ENCODE results near the gene PSMB7. TPM values are rescaled to one million over a fixed set of nuclear protein-coding genes. Genes with fewer than 3 reads are reported as not detected.

PSMB7 gene
- total and polyA plus RNA-seq, 4 experiments from 2014 or later, result 56.9 to 226 (median 113) TPM

- Mint-ChIP-seq H3K27me3 (no peaks in the 10 kb centered on the region), H3K27ac (peak overlapping the region in 2 of 7 donors; percentile 2 to 51), H3K4me3 (no peak overlapping the region), H3K9me3 (peaks cover 0 to 1% (median 0%) of the 10 kb centered on the region in 8 donors), H3K4me1 (peaks cover 45 to 76% (median 55%) of the 10 kb centered on the region in 4 donors), H3K36me3 (peaks cover 18 to 37% of the 10 kb centered on the region in 2 donors)
- Histone ChIP-seq H3K4me1 (ENCODE audit: insufficient read depth, low read length) (peaks cover 30% of the 10 kb centered on the region), H3K9me3 (ENCODE audit: control insufficient read depth in 1 of 2, low read length in 2 of 2) (no peaks in the 10 kb centered on the region), H3K4me3 (ENCODE audit: low read length in 2 of 2) (no peak overlapping the region), H3K27me3 (ENCODE audit: insufficient read depth, low read length) (no peaks in the 10 kb centered on the region), H3K36me3 (ENCODE audit: insufficient read depth, low read length) (no peaks in the 10 kb centered on the region), H3K27ac (ENCODE audit: low read depth, low read length) (no peak overlapping the region)
- DNase-seq, result no peak
- intact Hi-C loops (cut with micrococcal nuclease), result no loop called here
- POLR2A ChIA-PET (ENCODE audit: partially characterized antibody), result interaction anchor here (0.6 kb wide), 1 partner anchor 11 kb away, joined by 3 read pairs; no protein-coding TSS in a partner anchor
- CTCF ChIA-PET (ENCODE audit: partially characterized antibody), result interaction anchor here (0.6 kb wide), 1 partner anchor 234 kb away, joined by 3 read pairs; no protein-coding TSS in a partner anchor
These were observed 54.1 kb downstream of the PSMB7 start for GRCh38 chr9:124361128-124361527.

GRCh38 chr9:124359855-124360678 lies 55.2 kb downstream of the PSMB7 start:
- Mint-ChIP-seq H3K4me3 (no peak overlapping the region), H3K27me3 (no peaks in the 10 kb centered on the region), H3K4me1 (peaks cover 41 to 67% (median 52%) of the 10 kb centered on the region in 4 donors), H3K27ac (peak overlapping the region; percentile 18 to 72 (median 68)), H3K9me3 (peaks cover 0 to 3% (median 0%) of the 10 kb centered on the region in 8 donors), H3K36me3 (peaks cover 15 to 38% of the 10 kb centered on the region in 2 donors)
- no peak overlapping the region for H3K27ac ChIP-seq (ENCODE audit: low read depth, low read length)
- CTCF ChIA-PET (ENCODE audit: partially characterized antibody), result no interaction called here
- no peaks in the 10 kb centered on the region for H3K27me3 ChIP-seq (ENCODE audit: insufficient read depth, low read length)
- H3K9me3 ChIP-seq (ENCODE audit: control insufficient read depth in 1 of 2, low read length in 2 of 2), result no peaks in the 10 kb centered on the region
- POLR2A ChIA-PET (ENCODE audit: partially characterized antibody), result no interaction called here
- H3K4me3 ChIP-seq (ENCODE audit: low read length in 2 of 2), result no peak overlapping the region
- no peak for DNase-seq
- H3K36me3 ChIP-seq (ENCODE audit: insufficient read depth, low read length), result peaks cover 5% of the 10 kb centered on the region
- H3K4me1 ChIP-seq (ENCODE audit: insufficient read depth, low read length), result peaks cover 30% of the 10 kb centered on the region
- intact Hi-C loops (cut with micrococcal nuclease), result no loop called here

GRCh38 chr9:124359426-124359825 lies 55.8 kb downstream of the PSMB7 start:
- Histone ChIP-seq H3K4me1 (ENCODE audit: insufficient read depth, low read length) (peaks cover 30% of the 10 kb centered on the region), H3K27me3 (ENCODE audit: insufficient read depth, low read length) (no peaks in the 10 kb centered on the region), H3K9me3 (ENCODE audit: control insufficient read depth in 1 of 2, low read length in 2 of 2) (no peaks in the 10 kb centered on the region), H3K36me3 (ENCODE audit: insufficient read depth, low read length) (peaks cover 7% of the 10 kb centered on the region), H3K4me3 (ENCODE audit: low read length in 2 of 2) (no peak overlapping the region), H3K27ac (ENCODE audit: low read depth, low read length) (no peak overlapping the region)
- Mint-ChIP-seq H3K9me3 (peaks cover 0 to 3% (median 0%) of the 10 kb centered on the region in 8 donors), H3K4me3 (no peak overlapping the region), H3K36me3 (peaks cover 13 to 35% of the 10 kb centered on the region in 2 donors), H3K27me3 (no peaks in the 10 kb centered on the region), H3K4me1 (peaks cover 41 to 64% (median 48%) of the 10 kb centered on the region in 4 donors), H3K27ac (peak overlapping the region in 5 of 7 donors; percentile 18 to 72 (median 56))
- ChIA-PET POLR2A (ENCODE audit: partially characterized antibody) (no interaction called here), CTCF (ENCODE audit: partially characterized antibody) (no interaction called here)
- intact Hi-C loops (cut with micrococcal nuclease), result no loop called here
- no peak for DNase-seq

DNA sequence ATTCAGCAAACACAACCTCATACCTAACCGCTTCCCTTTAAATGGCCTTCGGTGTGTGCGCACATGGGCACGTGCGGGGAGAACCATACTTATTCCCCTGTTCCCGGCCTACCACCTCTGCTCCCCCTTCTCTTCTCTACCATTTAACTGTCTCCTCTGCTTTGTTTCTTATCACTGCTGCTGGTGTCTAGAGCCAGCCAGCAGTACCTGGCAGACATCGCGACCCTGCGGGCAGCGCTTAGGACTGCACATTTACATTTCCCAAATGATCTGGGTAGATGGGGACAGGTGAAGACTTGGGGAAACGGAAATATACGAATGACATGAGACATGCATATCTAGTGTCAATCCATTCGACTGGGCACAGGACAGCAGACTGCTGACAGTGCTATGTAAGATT lies 56.6 kb downstream of the PSMB7 start:
- Mint-ChIP-seq H3K4me3 (no peak overlapping the region), H3K36me3 (peaks cover 11 to 42% of the 10 kb centered on the region in 2 donors), H3K27me3 (no peaks in the 10 kb centered on the region), H3K4me1 (peaks cover 41 to 59% (median 46%) of the 10 kb centered on the region in 4 donors), H3K27ac (peak overlapping the region in 2 of 7 donors; percentile 17 to 42), H3K9me3 (peaks cover 0 to 3% (median 0%) of the 10 kb centered on the region in 8 donors)
- intact Hi-C loops (cut with micrococcal nuclease), result loop anchor here (1.0 kb wide), 1 partner anchor 232 kb away; no protein-coding TSS in a partner anchor
- POLR2A ChIA-PET (ENCODE audit: partially characterized antibody), result no interaction called here
- Histone ChIP-seq H3K36me3 (ENCODE audit: insufficient read depth, low read length) (peaks cover 15% of the 10 kb centered on the region), H3K4me3 (ENCODE audit: low read length in 2 of 2) (no peak overlapping the region), H3K9me3 (ENCODE audit: control insufficient read depth in 1 of 2, low read length in 2 of 2) (no peaks in the 10 kb centered on the region), H3K4me1 (ENCODE audit: insufficient read depth, low read length) (peaks cover 30% of the 10 kb centered on the region), H3K27me3 (ENCODE audit: insufficient read depth, low read length) (no peaks in the 10 kb centered on the region), H3K27ac (ENCODE audit: low read depth, low read length) (no peak overlapping the region)
- DNase-seq, result no peak
- CTCF ChIA-PET (ENCODE audit: partially characterized antibody), result no interaction called here

DNA sequence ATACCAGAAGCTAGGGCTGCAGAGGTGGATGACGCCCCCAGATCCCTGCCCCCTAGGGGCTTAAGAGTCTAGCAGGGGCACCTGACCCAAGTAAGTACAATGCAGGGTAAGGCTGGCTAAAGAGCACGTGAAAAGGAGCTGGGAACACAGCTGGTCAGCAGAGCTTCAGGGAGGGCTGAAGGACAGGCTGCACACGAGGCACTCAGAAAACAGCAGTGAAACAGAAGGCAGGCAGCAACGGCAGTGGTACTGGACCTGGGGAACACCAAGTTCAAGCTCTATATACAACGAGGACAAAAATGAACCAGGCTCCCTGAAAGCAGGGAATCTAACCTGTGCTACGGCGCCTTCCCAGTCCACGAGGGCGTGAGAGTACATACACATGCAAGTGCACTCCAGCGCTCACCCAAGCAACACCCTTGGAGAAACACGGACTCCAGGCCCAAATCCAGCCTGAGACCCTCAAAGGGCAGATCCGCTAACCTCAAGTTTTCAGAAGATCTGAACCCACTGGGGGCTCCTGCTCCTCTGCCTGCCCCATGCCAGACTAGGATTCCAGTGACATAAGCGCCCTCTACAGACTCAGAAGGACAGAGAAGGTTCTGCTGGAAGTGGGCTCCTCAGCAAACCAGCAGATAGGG lies 57.4 kb downstream of the PSMB7 start:
- peaks cover 0 to 3% (median 0%) of the 10 kb centered on the region in 8 donors for H3K9me3 Mint-ChIP-seq
- Histone ChIP-seq H3K9me3 (ENCODE audit: control insufficient read depth in 1 of 2, low read length in 2 of 2) (no peaks in the 10 kb centered on the region), H3K36me3 (ENCODE audit: insufficient read depth, low read length) (peaks cover 23% of the 10 kb centered on the region), H3K27me3 (ENCODE audit: insufficient read depth, low read length) (no peaks in the 10 kb centered on the region), H3K27ac (ENCODE audit: low read depth, low read length) (no peak overlapping the region), H3K4me1 (ENCODE audit: insufficient read depth, low read length) (peaks cover 30% of the 10 kb centered on the region), H3K4me3 (ENCODE audit: low read length in 2 of 2) (no peak overlapping the region)
- intact Hi-C loops (cut with micrococcal nuclease), result loop anchor here (1.0 kb wide), 1 partner anchor 232 kb away; no protein-coding TSS in a partner anchor
- peak overlapping the region in 6 of 7 donors; percentile 30 to 85 (median 68) for H3K27ac Mint-ChIP-seq
- DNase-seq, result no peak
- CTCF ChIA-PET (ENCODE audit: partially characterized antibody), result no interaction called here
- H3K4me3 Mint-ChIP-seq, result no peak overlapping the region
- no peaks in the 10 kb centered on the region for H3K27me3 Mint-ChIP-seq
- POLR2A ChIA-PET (ENCODE audit: partially characterized antibody), result no interaction called here
- peaks cover 15 to 46% of the 10 kb centered on the region in 2 donors for H3K36me3 Mint-ChIP-seq
- H3K4me1 Mint-ChIP-seq, result peaks cover 34 to 51% (median 43%) of the 10 kb centered on the region in 4 donors

- no peaks in the 10 kb centered on the region for H3K27me3 ChIP-seq (ENCODE audit: insufficient read depth, low read length)
- H3K9me3 ChIP-seq (ENCODE audit: control insufficient read depth in 1 of 2, low read length in 2 of 2), result no peaks in the 10 kb centered on the region
- H3K9me3 Mint-ChIP-seq, result peaks cover 0 to 3% (median 0%) of the 10 kb centered on the region in 8 donors
- no peak for DNase-seq
- peaks cover 30% of the 10 kb centered on the region for H3K4me1 ChIP-seq (ENCODE audit: insufficient read depth, low read length)
- H3K27ac Mint-ChIP-seq, result peak overlapping the region; percentile 30 to 87 (median 77)
- no peaks in the 10 kb centered on the region for H3K27me3 Mint-ChIP-seq
- ChIA-PET CTCF (ENCODE audit: partially characterized antibody) (no interaction called here), POLR2A (ENCODE audit: partially characterized antibody) (no interaction called here)
- H3K4me3 ChIP-seq (ENCODE audit: low read length in 2 of 2), result no peak overlapping the region
- H3K4me1 Mint-ChIP-seq, result peaks cover 34 to 51% (median 40%) of the 10 kb centered on the region in 4 donors
- intact Hi-C loops (cut with micrococcal nuclease), result no loop called here
- H3K36me3 ChIP-seq (ENCODE audit: insufficient read depth, low read length), result peaks cover 28% of the 10 kb centered on the region
- H3K36me3 Mint-ChIP-seq, result peaks cover 24 to 55% of the 10 kb centered on the region in 2 donors
- no peak overlapping the region for H3K4me3 Mint-ChIP-seq
- no peak overlapping the region for H3K27ac ChIP-seq (ENCODE audit: low read depth, low read length)
These were observed 58.4 kb downstream of the PSMB7 start for GRCh38 chr9:124356745-124357390.

Data from CD4-positive, alpha-beta memory T cell (primary cell).